Natural killer cell (primary cell): ENCODE results near the gene SPSB3. TPM values are rescaled to one million over a fixed set of nuclear protein-coding genes. Genes with fewer than 3 reads are reported as not detected.

Experiments
- ATAC-seq, 3 donors: fragments of 150-1000 bp in 2 of 3; fragments of 200-7000 bp in 1 of 3; cut with Tn5 transposase; 1 replicate in 1 of 3; 2 replicates in 2 of 3; pipeline ENCODE4 v1.10.0; 2021; ENCODE audit warnings: mild to moderate bottlenecking in 2 of 3, moderate library complexity in 2 of 3
- DNase-seq, 2 donors: peaks; one replicate each; pipeline versions ENCODE4 v3.0.0 to v3.0.0-alpha.2; 2013 to 2021; ENCODE audit warnings: mixed read lengths in 1 of 2
- H3K27ac ChIP-seq: one replicate; pipeline ENCODE4 v1.5.1; 2013; ENCODE audit warnings: mild to moderate bottlenecking, low read length
- H3K27me3 ChIP-seq: one replicate; pipeline ENCODE4 v1.6.1; 2013; ENCODE audit warnings: low read length; ENCODE audit not compliant: control insufficient read depth, insufficient read depth
- H3K36me3 ChIP-seq: one replicate; pipeline ENCODE4 v1.6.1; 2013; ENCODE audit warnings: low read length; ENCODE audit not compliant: control insufficient read depth, insufficient read depth
- H3K4me1 ChIP-seq: one replicate; pipeline ENCODE4 v1.6.1; 2013; ENCODE audit warnings: low read length; ENCODE audit not compliant: control insufficient read depth, insufficient read depth
- H3K4me3 ChIP-seq: one replicate; pipeline ENCODE4 v1.5.1; 2013; ENCODE audit warnings: low read length
- H3K9me3 ChIP-seq: one replicate; pipeline ENCODE4 v1.6.1; 2013; ENCODE audit warnings: low read length; ENCODE audit not compliant: control insufficient read depth, insufficient read depth
- H3K27ac Mint-ChIP-seq, 2 donors: one replicate each; pipeline ENCODE4 v1.8.0; 2022; ENCODE audit warnings: mild to moderate bottlenecking in 2 of 2, mixed read lengths in 2 of 2, moderate library complexity in 1 of 2
- H3K27me3 Mint-ChIP-seq, 2 donors: one replicate each; pipeline ENCODE4 v1.8.0; 2022; ENCODE audit warnings: low read depth in 2 of 2, mixed read lengths in 2 of 2
- H3K36me3 Mint-ChIP-seq: one replicate; pipeline ENCODE4 v1.8.0; 2022; ENCODE audit warnings: mixed read lengths
- H3K4me1 Mint-ChIP-seq, 2 donors: one replicate each; pipeline ENCODE4 v1.8.0; 2022; ENCODE audit warnings: mixed read lengths in 2 of 2
- H3K4me3 Mint-ChIP-seq: one replicate; pipeline ENCODE4 v1.8.0; 2022; ENCODE audit warnings: mild to moderate bottlenecking, moderate library complexity, mixed read lengths
- H3K9me3 Mint-ChIP-seq, 2 donors: one replicate each; pipeline ENCODE4 v1.8.0; 2022; ENCODE audit warnings: mixed read lengths in 2 of 2
- CTCF ChIP-seq: fragments of 200-600 bp; IDR thresholded peaks from one replicate; pipeline ENCODE4 v1.8.0; 2022; ENCODE audit warnings: antibody characterized with exemption
- WGBS: methylation state at CpG from one replicate; pipeline ENCODE4 v1.1.7; 2013; ENCODE audit warnings: missing lambda C conversion rate; ENCODE audit not compliant: insufficient coverage; 5-methylcytosine and 5-hydroxymethylcytosine counted together
- intact Hi-C: fragments of 100-400 bp; cut with micrococcal nuclease; formaldehyde crosslinking; loops from one replicate; pipeline ENCODE4 v1.14.2; 2022
- total RNA-seq, 4 donors: library from RNA; stranded (reverse); fragments of 120-200 nt in 1 of 4; gene quantifications; one replicate each; pipeline versions ENCODE4 v1.2.3 to v1.2.4, GENCODE V29; 2013 to 2022

The SPSB3 gene
- total RNA-seq, 3 donors from 2014 or later (not counting 1 experiment from before 2014, with no cell fraction given) = 100 to 122 (median 110) TPM

GRCh38 chr16:1812732-1813163 lies 30.4 kb upstream of the SPSB3 start:
- no peaks in the 10 kb centered on the region for H3K36me3 Mint-ChIP-seq
- H3K27ac Mint-ChIP-seq = peak overlapping the region in 1 of 2 donors; percentile 71
- intact Hi-C loops = no loop called here
- Histone ChIP-seq H3K4me3 (no peak overlapping the region), H3K27me3 (no peaks in the 10 kb centered on the region), H3K27ac (no peak overlapping the region), H3K36me3 (peaks cover 28% of the 10 kb centered on the region), H3K4me1 (no peaks in the 10 kb centered on the region), H3K9me3 (no peaks in the 10 kb centered on the region)
- no peak overlapping the region for H3K4me3 Mint-ChIP-seq
- no peaks in the 10 kb centered on the region for H3K9me3 Mint-ChIP-seq
- DNase-seq (peak in 1 of 2 donors; percentile 68), ATAC-seq (peak; percentile 50 to 72 (median 53))
- H3K4me1 Mint-ChIP-seq = peaks cover 7 to 8% of the 10 kb centered on the region in 2 donors
- 52% methylated on average over 17 of the region's 17 CpGs for WGBS
- no peaks in the 10 kb centered on the region for H3K27me3 Mint-ChIP-seq
- TF ChIP-seq CTCF = no peak

GRCh38 chr16:1810536-1810935 lies 28.2 kb upstream of the SPSB3 start:
- no peaks in the 10 kb centered on the region for H3K4me1 ChIP-seq
- peaks cover 7 to 8% of the 10 kb centered on the region in 2 donors for H3K4me1 Mint-ChIP-seq
- no peaks in the 10 kb centered on the region for H3K9me3 ChIP-seq
- H3K36me3 Mint-ChIP-seq = no peaks in the 10 kb centered on the region
- H3K36me3 ChIP-seq = peaks cover 18% of the 10 kb centered on the region
- no peaks in the 10 kb centered on the region for H3K9me3 Mint-ChIP-seq
- H3K27me3 Mint-ChIP-seq = no peaks in the 10 kb centered on the region
- no peak for ATAC-seq
- H3K4me3 Mint-ChIP-seq = no peak overlapping the region
- no peaks in the 10 kb centered on the region for H3K27me3 ChIP-seq
- no peak for DNase-seq
- intact Hi-C loops = no loop called here
- no peak for TF ChIP-seq CTCF
- WGBS = 94% methylated on average over 16 of the region's 16 CpGs
- no peak overlapping the region for H3K27ac Mint-ChIP-seq
- no peak overlapping the region for H3K27ac ChIP-seq
- no peak overlapping the region for H3K4me3 ChIP-seq

- H3K27me3 Mint-ChIP-seq = no peaks in the 10 kb centered on the region
- whole genome bisulfite sequencing = 96% methylated on average over 11 of the region's 16 CpGs
- no peaks in the 10 kb centered on the region for H3K27me3 ChIP-seq
- intact Hi-C loops = no loop called here
- no peak overlapping the region for H3K4me3 Mint-ChIP-seq
- DNase-seq (no peak), ATAC-seq (no peak)
- H3K4me1 ChIP-seq = no peaks in the 10 kb centered on the region
- H3K4me1 Mint-ChIP-seq = peaks cover 7 to 8% of the 10 kb centered on the region in 2 donors
- no peaks in the 10 kb centered on the region for H3K9me3 Mint-ChIP-seq
- TF ChIP-seq CTCF = no peak
- peaks cover 16% of the 10 kb centered on the region for H3K36me3 ChIP-seq
- H3K27ac Mint-ChIP-seq = no peak overlapping the region
- H3K4me3 ChIP-seq = no peak overlapping the region
- no peak overlapping the region for H3K27ac ChIP-seq
- H3K36me3 Mint-ChIP-seq = no peaks in the 10 kb centered on the region
- H3K9me3 ChIP-seq = no peaks in the 10 kb centered on the region
Measured at GRCh38 chr16:1810106-1810505, 27.7 kb upstream of the SPSB3 start.

- H3K4me1 ChIP-seq = no peaks in the 10 kb centered on the region
- H3K36me3 ChIP-seq = peaks cover 16% of the 10 kb centered on the region
- no peak overlapping the region for H3K27ac ChIP-seq
- no peaks in the 10 kb centered on the region for H3K9me3 ChIP-seq
- Mint-ChIP-seq H3K27ac (no peak overlapping the region), H3K4me1 (peaks cover 7 to 8% of the 10 kb centered on the region in 2 donors), H3K36me3 (no peaks in the 10 kb centered on the region), H3K4me3 (no peak overlapping the region), H3K27me3 (no peaks in the 10 kb centered on the region), H3K9me3 (no peaks in the 10 kb centered on the region)
- intact Hi-C loops = no loop called here
- TF ChIP-seq CTCF = no peak
- DNase-seq (no peak), ATAC-seq (no peak)
- no peaks in the 10 kb centered on the region for H3K27me3 ChIP-seq
- WGBS = 91% methylated on average over 28 of the region's 28 CpGs
- no peak overlapping the region for H3K4me3 ChIP-seq
Measured at GRCh38 chr16:1809281-1809801, 27.0 kb upstream of the SPSB3 start.
